HL-60 (cell line): ENCODE data around the gene CSNK1G3.

Experiments
- DNase-seq, 2 experiments: peaks; one replicate each; pipeline ENCODE4 v3.0.0-alpha.2; 2010 to 2020; ENCODE audit warnings: low read depth in 1 of 2, low spot score in 1 of 2
- H3K27ac ChIP-seq: fragments of 250-450 bp; sonication (Bioruptor Pico); replicated peaks from 2 replicates; pipeline ENCODE4 v1.5.1; 2020; ENCODE audit warnings: mild to moderate bottlenecking, moderate library complexity
- H3K27me3 ChIP-seq: fragments of 250-450 bp; sonication (Bioruptor Pico); 2 replicates; pipeline ENCODE4 v1.5.1; 2021; ENCODE audit warnings: mild to moderate bottlenecking, moderate library complexity; ENCODE audit not compliant: insufficient read depth, poor library complexity, severe bottlenecking
- H3K4me3 ChIP-seq: replicated peaks from 2 replicates; pipeline ENCODE4 v1.5.1; 2011; ENCODE audit warnings: mild to moderate bottlenecking, control low read depth, low read length; ENCODE audit not compliant: insufficient read depth
- CTCF ChIP-seq: IDR thresholded peaks from one replicate; pipeline ENCODE4 v1.5.1; 2011; ENCODE audit warnings: low read length, control low read depth, inconsistent platforms; ENCODE audit not compliant: insufficient read depth
- GABPA ChIP-seq: IDR thresholded peaks from 2 replicates; pipeline ENCODE4 v1.6.1; 2012; ENCODE audit warnings: low read depth
- POLR2AphosphoS5 ChIP-seq: IDR thresholded peaks from 2 replicates; pipeline ENCODE4 v1.6.1; 2012; ENCODE audit warnings: low read depth
- SPI1 ChIP-seq: IDR thresholded peaks from 2 replicates; pipeline ENCODE4 v1.6.1; 2012; ENCODE audit warnings: low read depth, mild to moderate bottlenecking, borderline replicate concordance
- TF ChIP-seq, protein P1 (sequence below): IDR thresholded peaks from 2 replicates; pipeline ENCODE4 v1.6.1; 2012; ENCODE audit warnings: low read depth; ENCODE audit not compliant: insufficient replicate concordance

CSNK1G3 gene

DNA sequence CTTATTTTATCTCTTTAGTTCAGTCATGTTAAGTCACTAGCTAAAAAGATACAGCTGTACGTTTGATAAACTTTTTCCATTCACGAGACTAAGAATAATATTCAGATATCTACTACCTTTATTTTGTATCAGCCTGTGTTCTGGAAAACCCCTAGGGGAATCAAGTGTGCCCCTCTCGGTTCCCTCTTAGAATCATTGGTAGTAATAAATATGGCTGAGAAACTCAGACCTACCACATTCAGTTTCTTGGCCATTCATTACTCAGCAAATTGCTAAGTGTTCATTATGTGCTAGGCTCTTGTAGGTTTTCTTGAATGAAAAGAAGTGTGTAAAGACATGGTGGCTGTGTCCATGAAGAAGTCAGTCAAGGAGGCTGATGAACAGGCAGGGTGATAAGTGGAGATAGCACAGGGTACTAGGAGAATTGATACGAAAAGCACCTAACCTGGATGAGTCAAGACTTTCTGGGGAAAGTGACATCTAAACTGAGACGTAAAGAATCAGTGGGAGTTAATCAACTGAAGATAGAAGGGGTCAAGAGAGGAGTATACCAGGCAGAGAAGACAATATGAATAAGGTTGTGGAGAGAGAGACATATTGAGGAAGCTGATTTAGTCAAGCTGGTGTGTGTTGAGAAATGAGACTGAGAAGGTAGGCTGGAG is 86.2 kb downstream of the CSNK1G3 start:
- Histone ChIP-seq H3K27ac (no peak overlapping the region), H3K27me3 (no peaks in the 10 kb centered on the region), H3K4me3 (no peak overlapping the region)
- DNase-seq: no peak
- TF ChIP-seq GABPA (no peak), CTCF (no peak), SPI1 (no peak), POLR2AphosphoS5 (no peak)
- TF ChIP-seq, protein P1, sequence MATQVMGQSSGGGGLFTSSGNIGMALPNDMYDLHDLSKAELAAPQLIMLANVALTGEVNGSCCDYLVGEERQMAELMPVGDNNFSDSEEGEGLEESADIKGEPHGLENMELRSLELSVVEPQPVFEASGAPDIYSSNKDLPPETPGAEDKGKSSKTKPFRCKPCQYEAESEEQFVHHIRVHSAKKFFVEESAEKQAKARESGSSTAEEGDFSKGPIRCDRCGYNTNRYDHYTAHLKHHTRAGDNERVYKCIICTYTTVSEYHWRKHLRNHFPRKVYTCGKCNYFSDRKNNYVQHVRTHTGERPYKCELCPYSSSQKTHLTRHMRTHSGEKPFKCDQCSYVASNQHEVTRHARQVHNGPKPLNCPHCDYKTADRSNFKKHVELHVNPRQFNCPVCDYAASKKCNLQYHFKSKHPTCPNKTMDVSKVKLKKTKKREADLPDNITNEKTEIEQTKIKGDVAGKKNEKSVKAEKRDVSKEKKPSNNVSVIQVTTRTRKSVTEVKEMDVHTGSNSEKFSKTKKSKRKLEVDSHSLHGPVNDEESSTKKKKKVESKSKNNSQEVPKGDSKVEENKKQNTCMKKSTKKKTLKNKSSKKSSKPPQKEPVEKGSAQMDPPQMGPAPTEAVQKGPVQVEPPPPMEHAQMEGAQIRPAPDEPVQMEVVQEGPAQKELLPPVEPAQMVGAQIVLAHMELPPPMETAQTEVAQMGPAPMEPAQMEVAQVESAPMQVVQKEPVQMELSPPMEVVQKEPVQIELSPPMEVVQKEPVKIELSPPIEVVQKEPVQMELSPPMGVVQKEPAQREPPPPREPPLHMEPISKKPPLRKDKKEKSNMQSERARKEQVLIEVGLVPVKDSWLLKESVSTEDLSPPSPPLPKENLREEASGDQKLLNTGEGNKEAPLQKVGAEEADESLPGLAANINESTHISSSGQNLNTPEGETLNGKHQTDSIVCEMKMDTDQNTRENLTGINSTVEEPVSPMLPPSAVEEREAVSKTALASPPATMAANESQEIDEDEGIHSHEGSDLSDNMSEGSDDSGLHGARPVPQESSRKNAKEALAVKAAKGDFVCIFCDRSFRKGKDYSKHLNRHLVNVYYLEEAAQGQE: no peak

DNA sequence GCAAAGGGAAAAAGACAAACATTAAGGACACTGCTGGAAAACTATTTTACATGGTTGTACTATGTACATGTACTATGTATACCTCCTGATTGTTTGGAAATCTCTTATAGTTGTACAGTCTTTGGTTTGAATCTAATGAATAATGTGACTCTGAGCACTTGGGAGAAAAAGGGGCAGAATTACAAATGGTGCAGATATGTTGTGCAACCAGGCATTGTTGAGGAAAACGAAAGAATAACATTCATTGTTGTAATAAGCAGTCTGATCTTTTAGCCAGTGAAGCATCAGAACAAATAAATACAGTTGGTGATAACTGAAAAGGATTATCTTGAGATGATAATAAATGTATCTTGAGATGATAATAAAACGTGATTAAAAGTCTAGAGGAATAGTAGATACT is 87.2 kb downstream of the CSNK1G3 start:
- Histone ChIP-seq H3K27me3 (no peaks in the 10 kb centered on the region), H3K27ac (no peak overlapping the region), H3K4me3 (no peak overlapping the region)
- TF ChIP-seq CTCF (no peak), SPI1 (no peak), GABPA (no peak), POLR2AphosphoS5 (no peak)
- TF ChIP-seq, protein P1: no peak
- DNase-seq: no peak

GRCh38 chr5:123601610-123602009 is 89.6 kb downstream of the CSNK1G3 start:
- TF ChIP-seq SPI1: no peak
- TF ChIP-seq POLR2AphosphoS5: no peak
- TF ChIP-seq CTCF: no peak
- no peak for DNase-seq
- no peak overlapping the region for H3K27ac ChIP-seq
- H3K4me3 ChIP-seq: no peak overlapping the region
- no peaks in the 10 kb centered on the region for H3K27me3 ChIP-seq

DNA sequence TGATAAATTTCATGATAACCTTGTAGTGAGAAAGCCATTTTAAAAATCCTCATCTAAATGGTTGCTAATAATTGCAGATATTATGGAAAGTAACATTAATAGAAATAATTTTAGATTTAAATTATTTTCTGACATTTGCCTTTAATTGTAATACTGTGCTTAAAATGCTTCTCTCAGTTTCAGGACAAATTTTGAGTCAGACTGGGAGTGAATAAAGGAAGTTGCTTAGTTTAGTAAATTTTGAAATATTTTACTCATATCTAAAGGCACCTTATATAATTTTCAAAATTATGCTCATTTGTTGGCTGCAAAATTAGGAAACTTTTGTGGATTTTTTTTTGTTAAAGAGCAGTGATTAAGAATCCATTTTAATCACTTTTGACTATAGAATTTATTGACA is 93.8 kb downstream of the CSNK1G3 start:
- H3K4me3 ChIP-seq: no peak overlapping the region
- DNase-seq: no peak
- TF ChIP-seq POLR2AphosphoS5 (no peak), SPI1 (no peak), GABPA (no peak), CTCF (no peak)
- TF ChIP-seq, protein P1: no peak
- H3K27me3 ChIP-seq: no peaks in the 10 kb centered on the region
- H3K27ac ChIP-seq: no peak overlapping the region
